ENCODE results near the gene PLCB1. TPM values are rescaled to one million over a fixed set of nuclear protein-coding genes. Genes with fewer than 3 reads are reported as not detected.

Gene PLCB1
- total RNA-seq, 1 experiment from 2014 or later, result not detected

DNA sequence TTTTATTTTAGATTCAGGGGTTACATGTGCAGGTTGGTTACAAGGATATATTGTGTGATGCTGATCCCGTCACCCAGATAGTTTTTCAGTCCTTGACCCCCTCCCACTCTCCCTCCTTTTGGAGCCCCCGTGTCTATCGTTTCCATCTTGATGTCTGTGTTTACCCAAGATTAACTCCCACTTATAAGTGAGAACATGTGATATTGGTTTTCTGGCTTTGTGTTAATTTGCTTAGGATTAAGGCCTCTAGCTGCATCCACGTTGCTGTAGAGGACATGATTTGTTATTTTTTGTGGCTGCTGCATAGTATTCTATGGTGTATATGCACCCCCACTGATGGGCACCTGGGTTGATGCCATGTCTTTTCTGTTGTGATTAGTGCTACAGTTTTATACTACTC, 178.6 kb downstream of the PLCB1 start:
- Histone ChIP-seq H3F3A (ENCODE audit: insufficient read depth, low read depth) (no peaks in the 10 kb centered on the region), H3K4me2 (no peak overlapping the region), H3K9me3 (ENCODE audit: insufficient read depth, low read depth) (no peaks in the 10 kb centered on the region), H4K20me1 (ENCODE audit: insufficient read depth) (no peaks in the 10 kb centered on the region), H3K27ac (no peak overlapping the region), H3K79me2 (ENCODE audit: low read depth) (no peaks in the 10 kb centered on the region), H3K27me3 (ENCODE audit: insufficient read depth, low read depth) (no peaks in the 10 kb centered on the region), H3K9me2 (ENCODE audit: insufficient read depth) (no peaks in the 10 kb centered on the region), H2AFZ (no peak overlapping the region), H3K36me3 (ENCODE audit: low read depth) (no peaks in the 10 kb centered on the region), H3K4me3 (no peak overlapping the region), H3K4me1 (replicated peaks; ENCODE audit: insufficient read depth) (no peaks in the 10 kb centered on the region)
- ChIA-PET POLR2A (ENCODE audit: unreplicated experiment) (no interaction called here), CTCF (no interaction called here)
- no TSS peak for BruUV-seq (replicated peaks)
- no peak for TF ChIP-seq EZH2 (IDR thresholded peaks at IDR 0.05; ENCODE audit: low read depth)
- TF ChIP-seq, protein P1, sequence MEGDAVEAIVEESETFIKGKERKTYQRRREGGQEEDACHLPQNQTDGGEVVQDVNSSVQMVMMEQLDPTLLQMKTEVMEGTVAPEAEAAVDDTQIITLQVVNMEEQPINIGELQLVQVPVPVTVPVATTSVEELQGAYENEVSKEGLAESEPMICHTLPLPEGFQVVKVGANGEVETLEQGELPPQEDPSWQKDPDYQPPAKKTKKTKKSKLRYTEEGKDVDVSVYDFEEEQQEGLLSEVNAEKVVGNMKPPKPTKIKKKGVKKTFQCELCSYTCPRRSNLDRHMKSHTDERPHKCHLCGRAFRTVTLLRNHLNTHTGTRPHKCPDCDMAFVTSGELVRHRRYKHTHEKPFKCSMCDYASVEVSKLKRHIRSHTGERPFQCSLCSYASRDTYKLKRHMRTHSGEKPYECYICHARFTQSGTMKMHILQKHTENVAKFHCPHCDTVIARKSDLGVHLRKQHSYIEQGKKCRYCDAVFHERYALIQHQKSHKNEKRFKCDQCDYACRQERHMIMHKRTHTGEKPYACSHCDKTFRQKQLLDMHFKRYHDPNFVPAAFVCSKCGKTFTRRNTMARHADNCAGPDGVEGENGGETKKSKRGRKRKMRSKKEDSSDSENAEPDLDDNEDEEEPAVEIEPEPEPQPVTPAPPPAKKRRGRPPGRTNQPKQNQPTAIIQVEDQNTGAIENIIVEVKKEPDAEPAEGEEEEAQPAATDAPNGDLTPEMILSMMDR (conservative IDR thresholded peaks at IDR 0.05), result no peak
- no peak for DNase-seq
- intact Hi-C loops (cut with micrococcal nuclease; ENCODE audit: unreplicated experiment), result no loop called here

DNA sequence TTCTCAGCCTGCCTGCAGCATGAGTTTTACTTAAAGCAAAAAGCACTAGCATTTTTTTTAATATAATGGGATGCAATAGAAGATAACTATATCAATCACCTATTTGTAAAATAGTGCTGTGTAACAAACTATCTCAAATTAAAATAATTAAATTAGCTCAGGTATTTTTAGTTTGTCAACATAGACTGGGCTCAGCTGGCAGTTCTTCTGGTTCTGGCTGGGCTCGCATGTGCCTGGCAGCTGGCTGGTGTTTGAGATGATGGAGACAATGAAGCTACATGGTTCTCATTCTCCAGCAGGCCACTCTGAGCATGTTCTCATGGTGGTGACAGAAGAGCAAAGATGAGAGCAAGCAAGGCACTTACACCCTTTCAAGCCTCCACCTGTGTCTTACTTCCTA, 181.0 kb downstream of the PLCB1 start:
- no peaks in the 10 kb centered on the region for H3K79me2 ChIP-seq (ENCODE audit: low read depth)
- CTCF ChIA-PET, result no interaction called here
- no peaks in the 10 kb centered on the region for H3K4me1 ChIP-seq (replicated peaks; ENCODE audit: insufficient read depth)
- no peaks in the 10 kb centered on the region for H4K20me1 ChIP-seq (ENCODE audit: insufficient read depth)
- DNase-seq, result no peak
- no peaks in the 10 kb centered on the region for H3F3A ChIP-seq (ENCODE audit: insufficient read depth, low read depth)
- no peaks in the 10 kb centered on the region for H3K9me3 ChIP-seq (ENCODE audit: insufficient read depth, low read depth)
- no peak overlapping the region for H3K4me3 ChIP-seq
- H3K4me2 ChIP-seq, result no peak overlapping the region
- no peak overlapping the region for H2AFZ ChIP-seq
- no peaks in the 10 kb centered on the region for H3K36me3 ChIP-seq (ENCODE audit: low read depth)
- no TSS peak for BruUV-seq (replicated peaks)
- no peak for TF ChIP-seq EZH2 (IDR thresholded peaks at IDR 0.05; ENCODE audit: low read depth)
- TF ChIP-seq, protein P1 (conservative IDR thresholded peaks at IDR 0.05), result no peak
- POLR2A ChIA-PET (ENCODE audit: unreplicated experiment), result no interaction called here
- H3K9me2 ChIP-seq (ENCODE audit: insufficient read depth), result no peaks in the 10 kb centered on the region
- intact Hi-C loops (cut with micrococcal nuclease; ENCODE audit: unreplicated experiment), result no loop called here
- H3K27me3 ChIP-seq (ENCODE audit: insufficient read depth, low read depth), result no peaks in the 10 kb centered on the region
- no peak overlapping the region for H3K27ac ChIP-seq

DNA sequence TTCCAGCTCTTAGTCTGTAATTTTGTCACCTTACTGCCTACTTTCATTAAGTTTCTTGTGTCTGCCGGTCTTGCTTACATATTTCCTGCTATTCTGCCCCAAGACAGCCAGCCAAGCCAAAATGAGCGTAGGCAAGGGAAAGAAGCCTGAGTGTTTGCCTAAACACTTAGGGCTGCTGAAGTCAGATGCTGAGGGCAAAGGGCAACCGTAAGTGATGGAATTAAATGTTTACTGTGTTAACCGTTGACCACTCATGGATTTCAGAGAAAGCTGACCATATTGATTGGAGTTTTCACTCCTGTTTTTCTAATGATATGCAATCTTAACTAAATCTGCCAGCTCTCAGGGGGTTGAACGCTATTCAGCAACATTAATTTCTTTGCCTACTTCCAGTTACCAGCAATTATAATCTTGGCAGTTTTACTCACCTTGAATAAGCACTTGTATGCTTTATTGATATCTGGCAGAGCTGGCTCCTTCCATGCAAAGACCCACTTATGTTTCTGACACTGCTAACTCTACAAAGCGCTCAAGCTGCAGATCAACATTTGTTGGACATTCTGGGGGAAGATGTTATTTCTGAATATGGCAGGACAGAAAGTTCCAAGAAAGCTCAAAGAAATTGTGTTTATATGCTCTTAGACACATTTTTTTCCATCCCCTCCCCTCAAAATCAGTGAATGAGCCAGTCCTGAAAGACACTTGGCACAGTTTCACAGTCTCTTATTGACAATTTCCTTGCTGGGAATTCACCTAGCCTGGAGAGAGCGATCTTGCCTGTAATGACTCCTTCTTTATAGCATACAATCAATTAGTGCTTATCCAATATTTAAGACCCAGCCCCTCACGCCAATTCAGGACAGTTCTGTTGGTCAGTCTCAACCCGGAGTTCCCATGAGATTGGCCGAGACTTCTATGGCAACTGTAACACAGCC, 183.8 kb downstream of the PLCB1 start:
- Histone ChIP-seq H3K27ac (no peak overlapping the region), H3K27me3 (ENCODE audit: insufficient read depth, low read depth) (no peaks in the 10 kb centered on the region), H3F3A (ENCODE audit: insufficient read depth, low read depth) (no peaks in the 10 kb centered on the region), H3K4me3 (no peak overlapping the region), H3K36me3 (ENCODE audit: low read depth) (no peaks in the 10 kb centered on the region), H3K79me2 (ENCODE audit: low read depth) (no peaks in the 10 kb centered on the region), H3K9me2 (ENCODE audit: insufficient read depth) (no peaks in the 10 kb centered on the region), H3K9me3 (ENCODE audit: insufficient read depth, low read depth) (no peaks in the 10 kb centered on the region), H3K4me2 (no peak overlapping the region), H3K4me1 (replicated peaks; ENCODE audit: insufficient read depth) (no peaks in the 10 kb centered on the region), H2AFZ (no peak overlapping the region), H4K20me1 (ENCODE audit: insufficient read depth) (no peaks in the 10 kb centered on the region)
- DNase-seq, result no peak
- ChIA-PET POLR2A (ENCODE audit: unreplicated experiment) (no interaction called here), CTCF (no interaction called here)
- intact Hi-C loops (cut with micrococcal nuclease; ENCODE audit: unreplicated experiment), result no loop called here
- BruUV-seq (replicated peaks), result no TSS peak
- TF ChIP-seq EZH2 (IDR thresholded peaks at IDR 0.05; ENCODE audit: low read depth), result no peak
- TF ChIP-seq, protein P1 (conservative IDR thresholded peaks at IDR 0.05), result no peak

Data from PC-9 (cell line).